OCI-M2 (cell line): ENCODE data around the gene IFT122.
A peak's percentile ranks its signal among the peaks of the same experiment; 100 is the strongest.

ENCODE experiments used
- DNase-seq: peaks from one replicate; lab custom pipeline; 2025; ENCODE audit not compliant: unreplicated experiment; lab: John Stamatoyannopoulos, UW

IFT122 gene

GRCh38 chr3:129434140-129434539, 5.9 kb upstream of the IFT122 start:
- DNase-seq = no peak

DNA sequence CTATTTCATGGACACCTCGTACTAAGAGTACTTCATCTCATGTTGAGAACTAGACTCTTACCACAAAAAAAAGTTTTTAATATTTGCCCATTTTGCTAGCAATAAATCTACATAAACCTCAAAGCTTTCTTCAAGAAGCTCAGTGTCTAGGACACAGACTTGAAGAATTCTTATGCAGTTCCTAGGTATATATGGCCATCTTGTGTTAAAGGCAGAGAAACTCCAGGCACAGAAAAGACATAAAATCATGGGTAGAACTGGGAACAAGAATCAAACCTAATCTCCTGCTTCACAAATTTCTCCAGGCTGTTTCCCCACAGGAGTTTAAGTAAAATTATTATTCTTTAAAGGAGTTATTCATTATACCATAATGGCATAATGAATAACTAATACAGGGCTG, 4.7 kb upstream of the IFT122 start:
- no peak for DNase-seq

GRCh38 chr3:129439226-129439816, 703 bp upstream of the IFT122 start:
- no peak for DNase-seq

DNA sequence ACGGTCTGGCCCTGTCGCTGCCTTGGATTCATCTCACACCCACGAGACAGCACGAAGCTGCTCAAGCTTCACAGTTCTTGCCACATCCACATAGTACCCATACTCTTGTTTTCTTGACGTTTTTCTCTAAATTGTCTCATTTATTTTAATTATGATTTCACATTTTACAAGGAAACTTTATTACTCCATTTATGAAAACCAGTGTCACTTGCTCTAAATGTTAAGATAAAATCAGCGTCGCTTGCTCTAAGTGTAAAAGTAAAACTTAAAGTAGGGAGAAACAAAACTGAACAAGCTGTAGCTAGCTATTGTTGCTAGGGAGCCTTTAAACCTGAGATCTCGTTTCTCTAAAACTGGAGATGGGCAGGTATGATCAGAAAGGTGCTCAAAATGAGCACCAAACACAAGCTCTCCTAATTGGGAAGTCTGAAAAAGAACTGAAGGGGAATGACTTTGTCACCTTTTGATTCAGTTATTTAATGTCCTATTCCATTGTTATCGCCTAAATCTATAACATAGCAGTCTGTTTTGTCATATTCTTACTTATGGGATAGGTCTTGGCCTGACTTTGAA, 680 bp downstream of the IFT122 start:
- no peak for DNase-seq

- DNase-seq = no peak
Observed at GRCh38 chr3:129441215-129441614, 1.2 kb downstream of the IFT122 start.

DNA sequence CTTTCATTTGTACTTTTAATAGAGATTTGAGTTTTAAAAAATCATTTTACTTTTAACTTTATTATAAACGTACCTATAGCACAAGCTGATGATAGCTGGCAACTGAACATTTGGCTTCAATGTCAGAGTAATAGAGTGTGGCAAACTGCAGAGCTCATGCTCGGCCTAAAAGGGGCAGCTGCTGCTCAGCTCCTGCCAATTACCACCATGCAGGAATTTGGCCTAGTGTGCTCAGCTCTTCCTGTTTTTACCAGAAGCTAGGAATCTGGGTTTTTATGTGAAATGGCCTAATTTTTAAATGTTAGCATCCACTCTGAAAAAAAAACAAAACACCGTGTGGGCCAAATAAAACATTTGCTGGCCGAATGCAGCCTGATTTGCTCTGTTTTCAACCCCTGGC, 1.8 kb downstream of the IFT122 start:
- no peak for DNase-seq

DNA sequence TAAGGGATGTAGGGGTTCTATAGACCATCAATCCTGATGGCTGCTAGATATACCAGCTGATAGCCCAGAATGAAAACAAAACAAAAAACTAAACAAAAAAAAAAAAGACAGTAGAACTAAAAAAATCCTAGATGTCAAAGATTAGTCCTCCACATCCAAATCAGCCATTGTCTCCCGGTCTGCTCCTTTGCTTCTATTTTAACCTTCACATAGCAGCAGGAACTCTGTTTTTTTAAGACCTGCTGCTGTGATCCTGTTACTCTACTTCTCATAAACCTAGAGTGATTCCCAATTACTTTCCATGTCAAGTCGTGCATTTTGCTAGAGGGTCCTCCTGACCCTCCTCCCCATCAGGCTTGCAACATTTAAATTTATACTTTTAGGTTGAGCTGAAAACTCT, 2.5 kb downstream of the IFT122 start:
- no peak for DNase-seq

DNA sequence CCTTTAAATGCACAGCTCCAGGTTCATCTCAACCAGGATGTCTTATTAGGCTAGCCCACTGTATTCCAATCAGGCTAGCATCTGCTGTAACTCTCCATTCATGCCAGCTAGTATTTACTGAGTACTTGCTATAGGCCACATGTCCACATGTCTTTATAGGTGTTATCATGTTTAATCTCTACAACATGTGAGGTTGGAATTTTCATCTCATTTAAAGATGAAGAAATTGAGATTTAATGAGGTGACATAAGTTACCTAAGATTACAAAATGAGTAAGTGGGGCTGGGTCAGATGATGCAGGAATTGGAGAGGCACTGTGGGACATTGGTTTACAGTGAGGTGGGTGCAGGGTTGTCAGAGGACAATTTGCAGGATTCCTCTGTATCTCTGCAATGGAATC, 2.9 kb downstream of the IFT122 start:
- DNase-seq = no peak

DNA sequence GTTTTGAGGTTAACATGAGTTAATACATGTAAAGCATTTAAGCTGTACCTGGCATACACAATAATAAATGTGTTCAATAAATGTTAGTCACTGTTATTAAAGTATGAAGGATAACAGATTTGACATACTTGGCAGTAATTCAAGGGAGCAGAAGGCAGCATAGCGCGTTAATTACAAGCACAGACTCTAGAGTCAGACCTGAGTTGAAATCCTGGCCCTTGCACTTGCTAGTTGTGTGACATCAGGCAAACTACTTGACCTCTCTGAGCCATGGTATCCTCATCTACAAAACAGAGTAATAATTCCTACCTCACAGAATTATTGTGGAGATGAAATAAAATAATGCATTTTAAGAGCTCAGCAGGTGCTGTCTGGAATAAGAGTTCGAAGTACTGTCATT, 5.4 kb downstream of the IFT122 start:
- DNase-seq = no peak

DNA sequence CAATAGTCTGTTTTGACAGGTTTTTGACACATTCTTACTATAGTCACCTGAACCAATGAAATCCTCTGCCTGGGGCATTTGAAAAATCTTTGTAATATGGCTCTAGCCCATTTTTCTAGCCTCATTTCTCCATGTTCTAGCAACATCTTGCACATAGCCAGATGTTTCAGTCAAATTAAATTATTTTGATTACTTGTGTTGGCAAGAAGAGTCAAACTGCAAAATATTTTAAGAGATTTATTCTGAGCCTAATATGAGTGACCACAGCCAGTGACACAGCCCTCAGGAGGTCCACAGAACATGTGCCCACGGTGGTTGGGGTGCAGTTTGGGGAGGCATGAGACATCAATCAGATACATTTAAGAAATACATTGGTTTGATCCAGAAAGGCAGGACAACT, 6.9 kb downstream of the IFT122 start:
- no peak for DNase-seq

GRCh38 chr3:129448186-129448895, 8.3 kb downstream of the IFT122 start:
- DNase-seq = no peak

DNA sequence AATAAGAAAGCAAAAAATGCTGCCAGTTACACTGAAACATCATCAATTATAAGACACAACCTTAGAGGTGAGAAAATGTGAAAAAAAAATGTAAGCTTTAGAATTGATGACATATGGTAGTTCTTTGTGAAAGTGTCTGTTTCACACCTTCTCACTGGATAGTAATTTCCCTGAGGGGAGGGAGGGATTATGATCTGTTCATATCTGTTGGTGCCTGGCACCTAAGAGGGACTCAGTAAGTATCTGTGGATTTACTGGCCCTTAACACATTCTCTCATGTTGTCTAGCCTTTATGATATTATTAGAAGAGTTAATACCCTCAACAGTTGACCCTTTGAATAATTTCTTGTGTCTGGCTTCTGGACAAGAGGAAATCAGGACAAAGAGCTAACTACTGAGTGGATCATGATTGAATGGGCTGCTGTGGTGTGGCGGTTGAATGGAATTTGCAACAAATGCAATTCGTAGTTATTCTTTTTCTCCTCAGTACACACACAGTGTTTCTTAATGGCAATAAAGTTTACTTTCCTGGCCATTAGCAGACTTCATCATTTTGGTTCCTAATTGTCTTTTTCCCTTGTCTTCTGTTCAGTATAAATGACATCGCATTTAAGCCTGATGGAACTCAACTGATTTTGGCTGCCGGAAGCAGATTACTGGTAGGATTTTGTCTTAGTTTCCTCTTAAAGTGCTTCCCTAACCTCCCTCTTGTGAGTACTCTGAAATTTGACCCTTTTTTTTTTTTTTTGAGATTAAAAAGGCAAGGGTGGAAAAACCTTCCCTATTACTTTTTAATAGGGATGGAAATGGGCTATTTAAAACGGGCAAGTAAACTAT, 9.5 kb downstream of the IFT122 start:
- peak; percentile 17 for DNase-seq

GRCh38 chr3:129453732-129454131, 13.7 kb downstream of the IFT122 start:
- DNase-seq = no peak

- DNase-seq = no peak
Observed at GRCh38 chr3:129460155-129460554, 20.1 kb downstream of the IFT122 start.

- DNase-seq = no peak
Observed at GRCh38 chr3:129460572-129460971, 20.5 kb downstream of the IFT122 start.

DNA sequence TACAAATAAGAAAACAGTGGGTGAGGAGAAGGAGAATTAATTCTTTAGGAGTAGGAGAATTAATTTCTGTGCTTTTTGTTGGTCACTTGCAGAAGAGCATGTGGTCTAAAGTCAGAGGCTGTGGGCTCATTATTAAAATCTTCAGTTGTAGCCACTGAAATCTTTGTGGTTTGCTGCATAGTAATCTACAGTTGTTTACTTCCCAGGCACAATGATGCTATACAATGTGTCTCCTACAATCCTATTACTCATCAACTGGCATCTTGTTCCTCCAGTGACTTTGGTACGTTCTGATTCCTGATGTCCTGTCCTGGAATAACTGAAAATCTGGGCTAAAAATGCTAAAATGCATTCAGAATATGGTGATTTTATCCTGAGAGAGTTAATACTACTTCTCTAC, 21.0 kb downstream of the IFT122 start:
- no peak for DNase-seq

DNA sequence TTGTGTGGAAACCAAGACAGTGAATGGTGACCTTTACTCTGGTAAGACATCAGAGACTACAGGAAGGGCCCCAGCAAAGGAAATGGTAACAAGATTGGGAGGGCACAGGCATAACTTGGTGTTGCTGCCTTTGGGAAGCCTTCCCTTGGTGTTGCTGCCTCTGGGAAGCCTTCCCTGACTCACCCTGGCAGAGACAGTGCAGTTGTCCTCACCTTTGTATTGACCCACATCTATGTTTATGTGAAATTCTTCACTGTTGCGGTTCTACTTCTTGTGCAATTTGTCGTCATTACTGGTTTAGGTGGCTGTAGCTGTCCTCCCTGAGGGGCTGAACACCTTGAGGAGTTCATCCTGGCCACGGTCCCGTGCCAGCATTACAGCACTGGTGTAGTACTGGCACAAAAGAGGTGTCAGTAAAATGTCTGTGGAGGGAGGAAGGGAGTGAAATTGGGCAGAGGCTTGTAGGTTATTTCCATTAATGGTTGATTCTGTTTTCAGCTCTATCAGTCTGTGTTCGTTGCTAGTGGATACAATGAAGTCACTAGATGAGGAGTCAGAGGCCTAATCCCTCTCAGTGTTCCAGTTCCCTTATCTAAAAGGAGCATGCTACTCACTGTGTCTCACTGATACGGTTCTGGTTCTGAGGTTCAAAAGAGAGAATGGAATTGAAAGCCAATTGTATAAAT, 21.6 kb downstream of the IFT122 start:
- peak; percentile 49 for DNase-seq

GRCh38 chr3:129462361-129462968, 22.4 kb downstream of the IFT122 start:
- DNase-seq = no peak

DNA sequence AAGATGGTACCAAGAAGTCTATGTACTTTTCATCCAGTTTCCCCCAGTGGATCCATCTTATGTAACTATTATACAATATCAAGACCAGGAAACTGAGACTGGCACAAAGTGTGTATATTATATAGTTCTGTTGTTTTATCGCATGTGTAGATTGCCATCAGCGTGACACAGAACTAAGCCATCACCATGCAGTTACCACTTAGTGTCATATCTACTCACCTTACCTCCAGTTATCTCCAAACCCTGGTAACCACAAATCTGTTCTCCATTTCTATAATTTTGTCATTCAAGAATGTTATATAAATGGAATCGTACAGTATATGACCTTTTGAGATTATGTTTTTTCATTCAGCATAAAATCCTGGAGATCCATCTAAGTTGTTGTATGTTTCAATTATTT, 23.1 kb downstream of the IFT122 start:
- DNase-seq = no peak

DNA sequence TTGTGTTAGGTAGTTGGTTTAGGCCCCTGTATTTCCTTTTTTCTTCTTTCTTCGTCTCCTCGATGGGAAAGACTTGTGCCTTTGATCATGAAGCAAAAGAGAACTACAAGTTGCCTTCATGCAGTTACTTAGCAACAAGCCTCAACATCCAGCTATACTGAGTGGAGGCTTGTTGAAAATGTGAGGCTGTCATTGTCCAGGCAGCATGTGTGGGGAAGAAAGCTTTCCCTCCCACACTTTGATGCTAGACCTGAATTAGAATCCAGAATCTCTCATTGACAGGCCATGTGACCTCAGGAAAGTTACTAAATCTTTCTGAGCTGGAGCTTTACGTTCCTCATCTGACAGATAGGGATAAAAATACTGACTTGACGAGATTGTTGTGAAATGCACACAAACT, 23.7 kb downstream of the IFT122 start:
- no peak for DNase-seq

DNA sequence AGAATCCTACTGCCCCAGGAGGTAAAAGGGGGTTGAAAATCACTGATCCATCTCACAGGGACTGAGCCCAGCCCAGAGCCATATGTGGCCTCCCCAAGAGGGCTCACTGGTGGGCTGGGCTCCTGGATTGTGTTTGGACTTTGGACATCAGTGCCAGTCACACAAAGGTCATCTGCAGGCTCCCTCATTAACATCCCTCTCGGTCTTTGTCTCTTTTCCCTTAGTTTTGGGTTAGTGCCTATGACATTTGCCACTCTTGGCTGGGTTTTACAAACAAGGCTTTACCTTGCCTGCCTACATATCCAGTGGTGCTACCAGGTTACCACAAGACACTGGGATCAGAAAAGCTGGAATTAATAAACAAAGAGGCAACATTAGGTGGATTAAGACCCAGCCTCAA, 27.9 kb downstream of the IFT122 start:
- DNase-seq = no peak
